ENCODE results near the gene TSTD2.

Gene TSTD2

DNA sequence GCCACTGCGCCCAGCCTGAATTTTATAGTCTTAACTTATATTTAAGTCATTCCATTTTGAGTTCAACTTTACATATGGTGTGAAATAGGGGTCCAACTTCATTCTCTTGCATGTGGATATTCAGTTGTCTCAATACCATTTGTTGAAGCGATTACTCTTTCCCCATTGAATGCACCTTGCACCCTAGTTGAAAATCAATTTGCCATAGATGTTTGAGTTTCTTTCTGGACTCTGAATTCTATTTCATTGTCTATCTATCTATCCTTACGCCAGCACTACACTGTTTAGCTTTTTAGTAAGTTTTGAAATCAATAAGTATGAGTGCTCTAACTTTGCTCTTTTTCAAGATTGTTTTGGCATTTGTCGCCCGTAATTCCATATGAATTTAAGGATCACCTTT is 81.9 kb downstream of the TSTD2 start:
- TF ChIP-seq, protein P1, sequence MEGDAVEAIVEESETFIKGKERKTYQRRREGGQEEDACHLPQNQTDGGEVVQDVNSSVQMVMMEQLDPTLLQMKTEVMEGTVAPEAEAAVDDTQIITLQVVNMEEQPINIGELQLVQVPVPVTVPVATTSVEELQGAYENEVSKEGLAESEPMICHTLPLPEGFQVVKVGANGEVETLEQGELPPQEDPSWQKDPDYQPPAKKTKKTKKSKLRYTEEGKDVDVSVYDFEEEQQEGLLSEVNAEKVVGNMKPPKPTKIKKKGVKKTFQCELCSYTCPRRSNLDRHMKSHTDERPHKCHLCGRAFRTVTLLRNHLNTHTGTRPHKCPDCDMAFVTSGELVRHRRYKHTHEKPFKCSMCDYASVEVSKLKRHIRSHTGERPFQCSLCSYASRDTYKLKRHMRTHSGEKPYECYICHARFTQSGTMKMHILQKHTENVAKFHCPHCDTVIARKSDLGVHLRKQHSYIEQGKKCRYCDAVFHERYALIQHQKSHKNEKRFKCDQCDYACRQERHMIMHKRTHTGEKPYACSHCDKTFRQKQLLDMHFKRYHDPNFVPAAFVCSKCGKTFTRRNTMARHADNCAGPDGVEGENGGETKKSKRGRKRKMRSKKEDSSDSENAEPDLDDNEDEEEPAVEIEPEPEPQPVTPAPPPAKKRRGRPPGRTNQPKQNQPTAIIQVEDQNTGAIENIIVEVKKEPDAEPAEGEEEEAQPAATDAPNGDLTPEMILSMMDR (IDR thresholded peaks at IDR 0.05; ENCODE audit: control extremely low read depth, extremely low read depth, low read depth, missing control alignments) = no peak
- CTCF ChIA-PET = no interaction called here
- POLR2A ChIA-PET = no interaction called here
- no peak for DNase-seq (ENCODE audit: extremely low spot score)

DNA sequence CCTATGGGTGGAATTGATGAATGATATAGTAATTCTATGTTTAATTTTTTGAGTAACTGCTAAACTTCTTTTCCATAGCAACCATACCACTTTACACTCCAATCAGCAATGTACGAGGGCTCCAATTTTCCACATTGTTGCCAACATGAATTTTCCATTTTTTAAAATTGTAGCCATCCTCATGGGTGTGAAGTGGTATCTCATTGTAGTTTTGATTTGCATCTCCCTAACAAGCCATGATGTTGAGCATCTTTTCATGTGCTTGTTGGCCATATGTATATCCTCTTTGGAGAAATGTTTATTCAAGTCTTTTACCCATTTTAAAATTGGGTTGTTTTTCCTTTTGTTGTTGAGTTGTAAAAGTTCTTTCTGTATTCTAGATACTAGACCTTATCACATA is 82.8 kb downstream of the TSTD2 start:
- CTCF ChIA-PET = no interaction called here
- TF ChIP-seq, protein P1 (IDR thresholded peaks at IDR 0.05; ENCODE audit: control extremely low read depth, extremely low read depth, low read depth, missing control alignments) = no peak
- POLR2A ChIA-PET = no interaction called here
- no peak for DNase-seq (ENCODE audit: extremely low spot score)
